Activated CD4-positive, CD25-positive, alpha-beta regulatory T cell (primary cell): Measurements from ENCODE around the gene TPR.
A peak's percentile ranks its signal among the peaks of the same experiment; 100 is the strongest.
"Not testable (repeated sequence)": the region's sequence is repeated elsewhere in the genome, so short reads cannot be mapped to it uniquely, and the experiment has no call there.

ENCODE experiments used
- DNase-seq, 4 experiments: peaks; one replicate each; lab custom pipeline; 2025; lab: John Stamatoyannopoulos, UW

The TPR gene

DNA sequence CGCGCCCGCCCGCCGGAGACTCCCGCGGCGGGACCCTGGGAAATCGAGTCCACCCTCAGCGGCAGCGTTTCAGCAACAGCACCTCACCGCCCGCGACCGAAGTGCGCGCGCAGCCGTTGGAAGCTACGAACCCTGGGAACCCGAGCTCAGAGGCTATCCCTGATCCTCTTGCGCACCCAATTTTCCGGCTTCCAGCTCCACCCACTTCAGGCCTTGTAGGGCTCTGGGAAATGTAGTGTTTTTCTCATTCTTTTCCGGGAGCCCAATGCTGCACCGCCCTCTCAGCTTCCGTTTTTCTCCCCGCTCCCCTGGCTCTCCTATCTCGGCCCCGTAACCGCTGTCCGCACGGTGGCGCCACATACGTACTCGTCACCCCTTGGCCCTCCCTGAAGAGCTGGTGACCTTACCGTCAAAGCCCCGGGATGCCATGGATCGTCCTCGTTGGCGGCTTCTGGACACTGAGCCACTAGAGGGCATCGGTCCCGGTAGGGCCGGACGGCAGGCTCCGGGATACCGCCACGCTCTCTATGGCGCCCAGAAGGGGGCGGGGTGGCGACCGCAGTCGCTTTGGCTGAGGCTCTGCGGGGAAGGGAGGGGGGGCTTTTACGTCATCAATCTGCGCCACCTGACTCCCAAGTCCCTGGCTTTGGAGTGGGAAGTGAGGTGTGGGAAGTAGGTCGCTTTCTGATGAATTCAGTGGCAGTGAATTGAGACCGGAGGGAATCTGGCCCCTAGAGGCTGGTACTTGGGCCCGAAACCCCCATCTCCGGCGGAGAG, at the start of gene TPR, which contains the start of gene ODR4:
Gene TPR (minus strand): TSS at position 102 of the 777 bp plus-strand sequence. CDS start 225 bp downstream, outside the sequence.
Gene ODR4 (plus strand): TSS at position 687 of the 777 bp plus-strand sequence. CDS start 3,948 bp downstream, outside the sequence.
- DNase-seq, result peak; percentile 97 to 99 (median 98)

DNA sequence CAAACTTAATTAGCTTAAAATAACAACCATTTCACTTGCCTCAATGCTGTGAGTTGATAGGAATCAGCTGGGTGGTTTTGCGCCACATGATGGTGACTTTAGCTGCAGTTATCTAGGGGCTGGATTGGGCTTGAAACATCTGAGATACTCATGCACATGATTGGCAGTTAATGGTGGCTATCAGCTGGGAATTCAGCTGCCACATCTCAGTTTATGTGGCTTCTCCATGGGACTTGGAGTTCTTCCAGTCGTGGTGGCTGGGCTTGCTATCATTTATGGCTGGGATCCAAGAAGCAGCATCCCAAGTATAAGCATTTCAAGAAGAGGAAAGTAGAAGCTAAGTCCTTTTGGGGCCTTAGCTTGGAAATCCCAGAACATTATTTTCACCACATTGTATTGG, 49.5 kb upstream of the TPR start:
- no peak for DNase-seq

- no peak for DNase-seq
Observed at GRCh38 chr1:186421446-186421845, 46.4 kb upstream of the TPR start.

- DNase-seq, result no peak
Observed at GRCh38 chr1:186420923-186421322, 45.9 kb upstream of the TPR start.

DNA sequence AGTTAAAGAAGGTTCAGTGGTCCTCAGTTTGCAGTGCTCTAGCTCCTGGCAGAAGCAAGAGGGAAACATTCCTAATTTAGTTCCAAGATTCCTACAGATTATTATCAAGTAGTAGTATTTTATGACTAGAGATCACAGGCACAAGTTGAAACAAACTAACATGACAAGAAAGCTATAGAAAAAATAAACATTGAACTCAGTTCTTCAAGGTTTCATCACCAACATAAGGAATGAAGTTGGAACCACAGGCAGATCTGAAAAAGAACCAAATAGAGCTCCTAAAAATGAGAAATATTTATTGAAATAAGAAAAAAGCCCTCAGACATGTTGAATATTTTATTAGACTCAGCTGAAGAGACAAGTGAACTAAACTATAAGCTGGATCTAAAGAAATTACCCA, 45.3 kb upstream of the TPR start:
- DNase-seq, result no peak

- DNase-seq, result no peak
Observed at GRCh38 chr1:186418503-186418902, 43.5 kb upstream of the TPR start.

DNA sequence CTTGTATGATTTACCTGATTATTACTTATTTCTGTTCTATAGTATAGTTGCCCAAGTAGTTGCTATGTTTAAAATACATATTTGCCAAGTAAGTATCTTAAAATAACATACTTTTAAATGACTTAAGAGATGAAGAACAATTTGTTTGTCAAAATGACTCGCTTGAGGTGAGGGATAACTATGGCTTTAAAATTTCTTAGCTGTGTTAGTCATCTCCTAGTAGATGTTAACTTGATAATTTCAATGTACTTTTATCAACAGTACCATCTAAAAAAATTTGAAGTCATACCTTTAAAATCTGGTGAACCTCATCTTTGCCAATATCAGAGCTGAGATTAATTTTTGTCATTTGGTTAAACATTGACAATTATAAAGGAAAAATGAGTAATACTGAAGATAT, 38.3 kb upstream of the TPR start:
- DNase-seq, result no peak

- DNase-seq, result no peak
Observed at GRCh38 chr1:186409091-186409490, 34.0 kb upstream of the TPR start.

DNA sequence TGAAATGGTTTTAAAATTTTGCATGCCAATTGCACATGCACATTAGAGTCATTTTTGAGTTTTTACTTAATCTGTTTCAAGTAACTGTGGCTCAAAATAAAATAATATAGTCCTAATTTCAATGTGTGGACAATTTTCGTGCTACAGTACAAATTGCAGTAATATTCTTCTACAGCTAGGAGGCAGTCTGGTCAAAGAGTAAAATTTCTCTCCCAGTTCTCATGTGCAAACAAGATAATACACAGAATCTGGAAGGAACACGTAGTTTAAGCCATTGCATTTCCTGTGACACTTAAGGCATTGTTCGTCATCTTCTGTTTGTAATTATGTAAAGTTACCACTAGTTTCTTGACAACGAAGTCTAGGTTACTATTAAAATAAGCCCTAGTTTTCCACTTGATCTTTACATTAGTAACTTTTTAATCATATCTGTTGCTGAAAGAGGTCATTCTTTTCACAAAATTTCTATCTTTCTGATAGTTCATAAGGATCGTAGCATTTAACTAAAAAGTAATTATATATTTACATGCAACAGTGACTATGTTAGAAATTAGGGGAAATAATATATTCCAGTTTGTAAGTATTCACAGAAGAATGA, 29.5 kb upstream of the TPR start:
- DNase-seq, result no peak

DNA sequence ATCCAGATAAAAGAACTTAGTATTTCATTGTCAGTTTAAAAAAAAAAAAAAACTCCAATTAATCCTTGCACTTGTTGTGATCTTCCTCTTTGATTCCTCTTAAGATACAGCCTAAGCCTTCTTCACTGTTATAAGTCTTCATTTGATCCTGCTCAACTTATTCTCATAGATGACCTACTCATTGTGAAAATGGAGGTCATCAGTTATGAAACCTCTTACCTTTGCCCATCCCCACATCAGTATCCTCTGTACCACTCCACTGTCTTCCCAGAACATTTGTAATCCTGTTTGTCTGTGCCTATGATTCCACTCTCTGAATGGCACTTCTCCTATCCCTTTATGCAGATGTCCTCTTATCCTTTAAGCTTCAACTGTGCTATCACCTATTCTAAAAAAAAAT, 28.6 kb upstream of the TPR start:
- DNase-seq, result no peak

GRCh38 chr1:186401446-186401845, 26.4 kb upstream of the TPR start:
- not testable (repeated sequence) for DNase-seq

- DNase-seq, result not testable (repeated sequence)
Observed at GRCh38 chr1:186392711-186393110, 17.7 kb upstream of the TPR start.

DNA sequence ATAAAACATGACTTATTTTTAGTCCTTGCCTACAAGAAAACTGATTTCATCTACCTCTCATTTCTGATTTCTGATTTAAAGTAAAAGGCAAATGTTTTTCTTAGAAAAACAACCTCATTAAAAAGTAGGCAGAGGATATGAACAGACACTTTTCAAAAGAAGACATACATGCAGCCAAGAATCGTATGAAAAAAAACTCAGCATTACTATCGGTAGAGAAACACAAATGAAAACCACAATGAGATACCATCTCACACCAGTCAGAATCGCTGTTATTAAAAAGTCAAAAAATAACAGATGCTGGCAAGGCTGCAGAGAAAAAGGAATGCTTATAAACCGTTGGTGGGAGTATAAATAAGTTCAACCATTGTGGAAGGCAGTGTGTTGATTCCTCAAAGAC, 16.8 kb upstream of the TPR start:
- DNase-seq, result no peak

DNA sequence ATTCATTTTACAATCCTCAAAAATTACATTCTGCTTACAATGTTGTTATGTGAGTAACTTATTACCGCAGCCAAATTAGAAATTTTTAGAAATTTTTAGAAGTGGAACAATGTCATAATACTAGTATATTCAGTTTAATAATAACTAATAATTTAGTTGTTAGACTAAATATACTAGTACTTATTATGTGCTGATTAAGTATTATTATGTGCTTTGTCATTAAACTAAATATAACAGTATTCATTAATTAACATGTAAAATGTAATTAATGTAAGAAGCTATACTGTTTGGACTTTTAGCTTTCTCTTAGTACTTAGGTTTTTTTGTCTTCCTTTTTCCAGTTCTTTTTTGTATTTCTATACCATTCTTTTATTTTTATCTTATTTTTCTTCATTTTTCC, 15.9 kb upstream of the TPR start:
- no peak for DNase-seq

GRCh38 chr1:186386725-186387383, 11.8 kb upstream of the TPR start:
- DNase-seq, result no peak

GRCh38 chr1:186375929-186376319, 871 bp upstream of the TPR start:
- no peak for DNase-seq

- DNase-seq, result peak in 1 of 4 experiments; percentile 21
Observed at GRCh38 chr1:186374303-186375151, 526 bp downstream of the TPR start.

- DNase-seq, result not testable (repeated sequence)
Observed at GRCh38 chr1:186347837-186348691, 27.0 kb downstream of the TPR start.

DNA sequence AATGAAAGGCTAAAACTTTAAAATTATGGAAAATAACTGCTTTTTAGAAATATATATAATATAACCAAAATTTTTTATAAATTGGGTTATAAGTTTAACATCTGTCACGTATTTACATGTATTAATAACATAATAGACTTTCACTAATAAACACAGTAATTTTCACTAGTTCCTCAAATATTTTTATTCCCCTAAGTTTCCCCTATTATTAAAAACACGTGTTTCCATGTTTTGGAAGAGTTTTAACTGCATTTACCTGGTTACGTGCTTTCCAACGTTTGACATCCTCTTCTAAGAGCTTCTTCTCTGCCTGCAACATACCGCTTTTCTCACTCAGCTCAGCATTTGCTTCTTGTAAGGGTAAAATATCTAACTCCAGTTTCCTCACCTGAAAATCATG, 34.3 kb downstream of the TPR start:
- no peak for DNase-seq

GRCh38 chr1:186337554-186337953, 37.5 kb downstream of the TPR start:
- no peak for DNase-seq

DNA sequence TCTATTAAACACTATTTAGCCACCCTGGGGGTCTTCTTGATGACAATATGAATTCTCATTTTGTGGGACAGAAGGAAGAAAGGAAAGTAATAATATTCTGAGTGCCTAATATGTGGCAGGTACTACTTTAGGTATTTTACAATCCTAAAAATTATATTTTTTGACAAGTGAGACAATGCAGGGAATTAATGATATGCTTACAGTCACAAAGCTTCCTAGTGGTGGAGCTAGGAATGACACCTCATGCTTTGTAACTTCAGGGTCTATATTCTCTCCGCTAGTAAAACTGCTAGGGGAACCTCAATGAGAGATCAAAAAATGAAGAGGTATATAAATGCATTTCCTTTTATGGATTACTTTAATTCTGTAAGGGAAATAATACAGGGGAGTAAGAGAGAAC, 44.3 kb downstream of the TPR start:
- no peak for DNase-seq
